K562 (cell line): Measurements from ENCODE around the gene RAP2C. TPM values are rescaled to one million over a fixed set of nuclear protein-coding genes. Genes with fewer than 3 reads are reported as not detected.

ENCODE experiments used
- ELF1 ChIP-seq: fragments of 200-800 bp; sonication (Bioruptor generic); IDR thresholded peaks from 2 replicates; pipeline ENCODE4 v1.6.1; 2016; ENCODE audit warnings: missing genetic modification characterization, missing compliant biosample characterization
- FOXK1 ChIP-seq: sonication (generic); formaldehyde crosslinking; IDR thresholded peaks from 2 replicates; pipeline ENCODE4 v1.8.0; 2022; ENCODE audit warnings: missing genetic modification reagents, mild to moderate bottlenecking, borderline replicate concordance
- GABPA ChIP-seq: fragments of 200-800 bp; sonication (Bioruptor generic); conservative IDR thresholded peaks from 2 replicates; pipeline ENCODE4 v1.6.1; 2016; ENCODE audit warnings: low read depth, missing genetic modification characterization, missing compliant biosample characterization
- LCOR ChIP-seq: sonication (generic); formaldehyde crosslinking; IDR thresholded peaks from 2 replicates; pipeline ENCODE4 v1.8.0; 2022; ENCODE audit warnings: mild to moderate bottlenecking, missing genetic modification reagents
- MTF1 ChIP-seq: fragments of 250-450 bp; sonication (Bioruptor Pico); IDR thresholded peaks from 2 replicates; pipeline ENCODE4 v1.9.0; 2021; ENCODE audit warnings: moderate library complexity, mild to moderate bottlenecking, inconsistent platforms, borderline replicate concordance
- NCOA1 ChIP-seq: fragments of 450-650 bp; IDR thresholded peaks from 2 replicates; pipeline ENCODE4 v1.6.1; 2016; ENCODE audit warnings: low read depth
- NCOR1 ChIP-seq: fragments of 450-650 bp; IDR thresholded peaks from 2 replicates; pipeline ENCODE4 v1.6.1; 2016; ENCODE audit warnings: mild to moderate bottlenecking, moderate library complexity
- NONO ChIP-seq, 2 experiments: fragments of 200-400 bp in 1 of 2; fragments of 450-650 bp in 1 of 2; formaldehyde crosslinking in 1 of 2; IDR thresholded peaks; 2 replicates each; pipeline ENCODE4 v1.6.1; 2017; ENCODE audit warnings: low read depth in 2 of 2, mild to moderate bottlenecking in 2 of 2, moderate library complexity in 2 of 2, low read length in 1 of 2
- RB1 ChIP-seq: fragments of 450-650 bp; IDR thresholded peaks from 2 replicates; pipeline ENCODE4 v1.6.1; 2017; ENCODE audit warnings: low read depth, mild to moderate bottlenecking
- SMAD3 ChIP-seq: fragments of 450-650 bp; formaldehyde crosslinking; conservative IDR thresholded peaks from 2 replicates; pipeline ENCODE4 v1.4.0; 2020; ENCODE audit warnings: mild to moderate bottlenecking
- SREBF1 ChIP-seq: fragments of 150-350 bp; IDR thresholded peaks from 2 replicates; pipeline ENCODE4 v1.6.1; 2014; ENCODE audit warnings: antibody characterized with exemption, low read depth, low read length, borderline replicate concordance
- STAG1 ChIP-seq: sonication (generic); formaldehyde crosslinking; IDR thresholded peaks from 2 replicates; pipeline ENCODE4 v1.5.0; 2020; ENCODE audit warnings: missing genetic modification reagents, borderline replicate concordance
- ZBTB8A ChIP-seq: fragments of 450-650 bp; IDR thresholded peaks from 2 replicates; pipeline ENCODE4 v1.6.1; 2018; ENCODE audit warnings: mild to moderate bottlenecking, moderate library complexity; ENCODE audit not compliant: partially characterized antibody
- ZNF212 ChIP-seq: fragments of 450-650 bp; formaldehyde crosslinking; IDR thresholded peaks from 2 replicates; pipeline ENCODE4 v1.4.0; 2020; ENCODE audit warnings: mild to moderate bottlenecking
- polyA plus RNA-seq, 8 experiments: library from polyadenylated mRNA; depleted of rRNA in 4 of 8; stranded (reverse) in 5 of 8; unstranded in 3 of 8; fragments of >200 nt; fragmentation: Nextera tagmentation in 2 of 8; fragmentation: Illumina TruSeq in 1 of 8; extraction: Ambion mirVana in 2 of 8; extraction: Trizol in 1 of 8; gene quantifications; 2 replicates each; pipeline versions ENCODE4 v1.2.1 to v1.2.3, GENCODE V29; 2011 to 2014; ENCODE audit warnings: inconsistent platforms in 1 of 8, missing spikeins in 1 of 8
- total RNA-seq, 7 experiments: library from RNA; depleted of rRNA in 6 of 7; stranded (reverse); fragments of >200 nt in 6 of 7; fragmentation: Illumina TruSeq in 2 of 7; extraction: Trizol in 2 of 7; gene quantifications; 2 replicates each; pipeline versions ENCODE4 v1.2.1 to v1.2.3, GENCODE V29; 2011 to 2021; ENCODE audit warnings: low replicate concordance in 1 of 7
- TF ChIP-seq, protein P1 (sequence below), 2 experiments: fragments of 450-650 bp; IDR thresholded peaks; 2 replicates each; pipeline ENCODE4 v1.6.1; 2016
- TF ChIP-seq, protein P2 (sequence below), 2 experiments: fragments of 450-650 bp in 1 of 2; IDR thresholded peaks; 2 replicates each; pipeline ENCODE4 v1.6.1; 2011 to 2017; ENCODE audit warnings: low read depth in 2 of 2, antibody characterized with exemption in 1 of 2, borderline replicate concordance in 1 of 2, low read length in 1 of 2, mild to moderate bottlenecking in 1 of 2, mixed read lengths in 1 of 2; ENCODE audit not compliant: control insufficient read depth in 1 of 2
- TF ChIP-seq, protein P3 (sequence below): fragments of 450-650 bp; formaldehyde crosslinking; IDR thresholded peaks from 2 replicates; pipeline ENCODE4 v1.4.0; 2020; ENCODE audit warnings: mild to moderate bottlenecking, moderate library complexity

The RAP2C gene
- total and polyA plus RNA-seq, 9 of the 15 experiments (the other 6 are each of a cell fraction or from before 2014, with no cell fraction given), result 7.8 to 28.6 (median 18.6) TPM

DNA sequence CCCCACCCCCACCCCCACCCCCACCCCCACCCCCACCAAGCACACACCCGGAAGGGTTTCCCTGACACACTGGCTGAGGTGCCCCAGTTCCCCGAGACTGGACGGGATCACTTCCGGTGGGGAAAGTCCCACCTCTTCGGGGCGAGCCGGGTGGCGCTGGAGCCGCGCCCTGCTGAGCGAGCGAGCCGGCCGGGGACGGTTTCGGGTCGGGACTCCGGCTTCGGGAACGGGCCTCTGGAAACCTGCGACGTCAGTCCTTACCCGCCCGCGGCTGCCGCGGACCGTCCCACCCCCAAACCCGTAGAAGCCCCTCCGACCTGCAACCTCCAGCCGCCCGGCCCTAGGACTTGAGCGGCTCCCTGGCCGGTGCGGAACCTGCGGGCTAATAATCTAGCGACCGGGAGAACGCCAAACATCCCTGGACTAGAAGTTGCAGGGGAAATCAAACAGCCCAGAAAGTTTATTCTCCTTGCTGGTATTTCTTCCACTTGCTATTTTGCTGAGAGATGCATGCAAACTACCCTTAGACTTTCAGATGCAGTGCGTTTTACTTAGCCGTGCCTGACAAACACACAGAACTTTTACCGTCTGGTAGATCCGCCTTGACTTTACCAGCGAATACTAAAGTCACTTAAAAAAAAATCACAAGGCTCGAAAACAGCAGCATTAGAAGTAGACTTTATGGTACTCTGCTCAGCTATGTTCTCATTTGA, 991 bp downstream of the RAP2C start (continued):
- TF ChIP-seq MTF1 (no peak), GABPA (tag) (peak; percentile 93), STAG1 (CRISPR knock-in tag) (no peak), ZNF212 (CRISPR knock-in tag) (no peak), SREBF1 (no peak), NONO (IDR thresholded peaks at IDR 0.05; ENCODE audit: low read depth in 2 of 2, low read length in 1 of 2) (no peak), SMAD3 (CRISPR knock-in tag) (no peak), LCOR (CRISPR knock-in tag) (no peak), FOXK1 (no peak), NCOR1 (no peak), ZBTB8A (no peak), ELF1 (tag) (no peak), NCOA1 (0 out of 2 replicates have a peak, but pooled peaks have one; percentile 43), RB1 (no peak)
- TF ChIP-seq, protein P1, sequence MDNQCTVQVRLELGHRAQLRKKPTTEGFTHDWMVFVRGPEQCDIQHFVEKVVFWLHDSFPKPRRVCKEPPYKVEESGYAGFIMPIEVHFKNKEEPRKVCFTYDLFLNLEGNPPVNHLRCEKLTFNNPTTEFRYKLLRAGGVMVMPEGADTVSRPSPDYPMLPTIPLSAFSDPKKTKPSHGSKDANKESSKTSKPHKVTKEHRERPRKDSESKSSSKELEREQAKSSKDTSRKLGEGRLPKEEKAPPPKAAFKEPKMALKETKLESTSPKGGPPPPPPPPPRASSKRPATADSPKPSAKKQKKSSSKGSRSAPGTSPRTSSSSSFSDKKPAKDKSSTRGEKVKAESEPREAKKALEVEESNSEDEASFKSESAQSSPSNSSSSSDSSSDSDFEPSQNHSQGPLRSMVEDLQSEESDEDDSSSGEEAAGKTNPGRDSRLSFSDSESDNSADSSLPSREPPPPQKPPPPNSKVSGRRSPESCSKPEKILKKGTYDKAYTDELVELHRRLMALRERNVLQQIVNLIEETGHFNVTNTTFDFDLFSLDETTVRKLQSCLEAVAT (IDR thresholded peaks at IDR 0.05), result 0 out of 4 replicates have a peak, but pooled peaks of 1 of the 2 experiments have one; percentile 12
- TF ChIP-seq, protein P2, sequence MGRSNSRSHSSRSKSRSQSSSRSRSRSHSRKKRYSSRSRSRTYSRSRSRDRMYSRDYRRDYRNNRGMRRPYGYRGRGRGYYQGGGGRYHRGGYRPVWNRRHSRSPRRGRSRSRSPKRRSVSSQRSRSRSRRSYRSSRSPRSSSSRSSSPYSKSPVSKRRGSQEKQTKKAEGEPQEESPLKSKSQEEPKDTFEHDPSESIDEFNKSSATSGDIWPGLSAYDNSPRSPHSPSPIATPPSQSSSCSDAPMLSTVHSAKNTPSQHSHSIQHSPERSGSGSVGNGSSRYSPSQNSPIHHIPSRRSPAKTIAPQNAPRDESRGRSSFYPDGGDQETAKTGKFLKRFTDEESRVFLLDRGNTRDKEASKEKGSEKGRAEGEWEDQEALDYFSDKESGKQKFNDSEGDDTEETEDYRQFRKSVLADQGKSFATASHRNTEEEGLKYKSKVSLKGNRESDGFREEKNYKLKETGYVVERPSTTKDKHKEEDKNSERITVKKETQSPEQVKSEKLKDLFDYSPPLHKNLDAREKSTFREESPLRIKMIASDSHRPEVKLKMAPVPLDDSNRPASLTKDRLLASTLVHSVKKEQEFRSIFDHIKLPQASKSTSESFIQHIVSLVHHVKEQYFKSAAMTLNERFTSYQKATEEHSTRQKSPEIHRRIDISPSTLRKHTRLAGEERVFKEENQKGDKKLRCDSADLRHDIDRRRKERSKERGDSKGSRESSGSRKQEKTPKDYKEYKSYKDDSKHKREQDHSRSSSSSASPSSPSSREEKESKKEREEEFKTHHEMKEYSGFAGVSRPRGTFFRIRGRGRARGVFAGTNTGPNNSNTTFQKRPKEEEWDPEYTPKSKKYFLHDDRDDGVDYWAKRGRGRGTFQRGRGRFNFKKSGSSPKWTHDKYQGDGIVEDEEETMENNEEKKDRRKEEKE (IDR thresholded peaks at IDR 0.05; ENCODE audit: borderline replicate concordance in 1 of 2, control insufficient read depth in 1 of 2, low read depth in 2 of 2, low read length in 1 of 2), result peak in 1 of 2 experiments; percentile 77; a peak in 1 of 4 replicates
- TF ChIP-seq, protein P3, sequence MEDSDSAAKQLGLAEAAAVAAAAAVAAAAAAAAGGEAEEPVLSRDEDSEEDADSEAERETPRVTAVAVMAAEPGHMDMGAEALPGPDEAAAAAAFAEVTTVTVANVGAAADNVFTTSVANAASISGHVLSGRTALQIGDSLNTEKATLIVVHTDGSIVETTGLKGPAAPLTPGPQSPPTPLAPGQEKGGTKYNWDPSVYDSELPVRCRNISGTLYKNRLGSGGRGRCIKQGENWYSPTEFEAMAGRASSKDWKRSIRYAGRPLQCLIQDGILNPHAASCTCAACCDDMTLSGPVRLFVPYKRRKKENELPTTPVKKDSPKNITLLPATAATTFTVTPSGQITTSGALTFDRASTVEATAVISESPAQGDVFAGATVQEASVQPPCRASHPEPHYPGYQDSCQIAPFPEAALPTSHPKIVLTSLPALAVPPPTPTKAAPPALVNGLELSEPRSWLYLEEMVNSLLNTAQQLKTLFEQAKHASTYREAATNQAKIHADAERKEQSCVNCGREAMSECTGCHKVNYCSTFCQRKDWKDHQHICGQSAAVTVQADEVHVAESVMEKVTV, result no peak
